Gastrocnemius medialis (tissue), 4 donors: ENCODE data around the gene KDM8. TPM values are rescaled to one million over a fixed set of nuclear protein-coding genes. Genes with fewer than 3 reads are reported as not detected.

Source experiments
- ATAC-seq, 2 donors: fragments of 150-250 bp; one replicate each; pipeline ENCODE4 v1.9.1; 2016
- DNase-seq, 2 donors: peaks; one replicate each; pipeline ENCODE4 v3.0.0-alpha.2; 2019
- H3K27ac ChIP-seq, 4 donors: fragments of 200-600 bp; sonication (generic); 1 replicate in 1 of 4; 2 replicates in 3 of 4; pipeline ENCODE4 v1.5.1; 2016 to 2018; ENCODE audit warnings: mild to moderate bottlenecking in 2 of 4, moderate library complexity in 1 of 4
- H3K27me3 ChIP-seq, 3 donors: fragments of 200-600 bp; sonication (generic) in 2 of 3; 1 replicate in 1 of 3; 2 replicates in 2 of 3; pipeline versions ENCODE4 v1.5.1 to v1.6.0; 2016 to 2019; ENCODE audit warnings: mild to moderate bottlenecking in 1 of 3, moderate library complexity in 1 of 3
- H3K36me3 ChIP-seq, 2 donors: fragments of 200-600 bp; sonication (generic) in 1 of 2; one replicate each; pipeline ENCODE4 v1.5.1; 2017 to 2018
- H3K4me1 ChIP-seq, 2 donors: fragments of 200-600 bp; sonication (generic) in 1 of 2; one replicate each; pipeline ENCODE4 v1.5.1; 2016 to 2017; ENCODE audit warnings: mild to moderate bottlenecking in 2 of 2
- H3K4me3 ChIP-seq, 4 donors: fragments of 200-600 bp; sonication (generic) in 3 of 4; 1 replicate in 1 of 4; 2 replicates in 3 of 4; pipeline ENCODE4 v1.5.1; 2016 to 2019; ENCODE audit warnings: mild to moderate bottlenecking in 2 of 4
- H3K9me3 ChIP-seq, 3 donors: fragments of 200-600 bp; sonication (generic) in 2 of 3; 1 replicate in 1 of 3; 2 replicates in 2 of 3; pipeline ENCODE4 v1.5.1; 2016 to 2019
- CTCF ChIP-seq, 5 experiments: fragments of 450-650 bp in 3 of 5; fragments of 200-600 bp in 2 of 5; sonication (generic) in 2 of 5; IDR thresholded peaks in 4 of 5; conservative IDR thresholded peaks in 1 of 5; 1 replicate in 4 of 5; 2 replicates in 1 of 5; pipeline ENCODE4 v1.5.1; 2016 to 2019; ENCODE audit warnings: antibody characterized with exemption in 5 of 5, mild to moderate bottlenecking in 3 of 5, moderate library complexity in 3 of 5
- POLR2A ChIP-seq, 2 donors: fragments of 450-650 bp; IDR thresholded peaks; one replicate each; pipeline ENCODE4 v1.6.1; 2017; ENCODE audit warnings: antibody characterized with exemption in 2 of 2, mild to moderate bottlenecking in 2 of 2, moderate library complexity in 2 of 2
- in situ Hi-C, 4 donors: fragments of 200-750 bp; cut with MboI; loops; one replicate each; pipeline versions ENCODE4 v1.15.0 to v1.8.0; 2017; ENCODE audit warnings: low sequenced_read_pairs in 4 of 4
- intact Hi-C: fragments of 100-400 bp; cut with DNase I; formaldehyde crosslinking; loops from one replicate; pipeline ENCODE4 v1.15.1; 2023; ENCODE audit warnings: low total_unique reads
- total RNA-seq, 4 donors: library from RNA; depleted of rRNA; stranded (reverse); fragments of >200 nt; gene quantifications; one replicate each; pipeline versions ENCODE4 v1.1.0 to v1.2.3, GENCODE V29; 2016

Gene KDM8
- total RNA-seq, 4 donors from 2014 or later: 3.2 to 6.3 (median 5.1) TPM

- Histone ChIP-seq H3K4me3 (no peak overlapping the region), H3K36me3 (peaks cover 0 to 9% of the 10 kb centered on the region in 2 donors), H3K27me3 (no peaks in the 10 kb centered on the region), H3K4me1 (peaks cover 5 to 16% of the 10 kb centered on the region in 2 donors), H3K9me3 (no peaks in the 10 kb centered on the region), H3K27ac (peak overlapping the region; percentile 52 to 64 (median 61))
- in situ Hi-C loops (loop anchor here in 1 of 4 donors (25.0 kb wide), 1 partner anchor 127 kb away; no protein-coding TSS in a partner anchor), intact Hi-C loops (loop anchor here (1.0 to 5.0 kb wide), 2 partner anchors 82 to 133 kb away; no protein-coding TSS in a partner anchor)
- TF ChIP-seq CTCF (IDR thresholded peaks at IDR 0.05 in 4 of 5, conservative IDR thresholded peaks at IDR 0.05 in 1 of 5) (peak; percentile 37 to 77 (median 58)), POLR2A (IDR thresholded peaks at IDR 0.05) (peak in 1 of 2 donors; percentile 21)
- ATAC-seq (peak; percentile 72 to 81), DNase-seq (peak; percentile 73 to 75)
Observed at GRCh38 chr16:27235055-27235937, 32.0 kb downstream of the KDM8 start.

- ATAC-seq: no peak
- no peak for DNase-seq
- TF ChIP-seq POLR2A (IDR thresholded peaks at IDR 0.05): no peak
- no peak overlapping the region for H3K4me3 ChIP-seq
- peaks cover 5 to 16% of the 10 kb centered on the region in 2 donors for H3K4me1 ChIP-seq
- in situ Hi-C loops (loop anchor here in 1 of 4 donors (25.0 kb wide), 1 partner anchor 126 kb away; no protein-coding TSS in a partner anchor), intact Hi-C loops (loop anchor here (1.0 to 5.0 kb wide), 2 partner anchors 81 to 132 kb away; no protein-coding TSS in a partner anchor)
- H3K27me3 ChIP-seq: no peaks in the 10 kb centered on the region
- peak overlapping the region; percentile 52 to 64 (median 61) for H3K27ac ChIP-seq
- H3K9me3 ChIP-seq: no peaks in the 10 kb centered on the region
- H3K36me3 ChIP-seq: peaks cover 0 to 9% of the 10 kb centered on the region in 2 donors
Observed at GRCh38 chr16:27235938-27236245, 32.6 kb downstream of the KDM8 start.

GRCh38 chr16:27236635-27237218 is 33.4 kb downstream of the KDM8 start:
- peaks cover 0 to 9% of the 10 kb centered on the region in 2 donors for H3K36me3 ChIP-seq
- ATAC-seq: no peak
- in situ Hi-C loops (loop anchor here in 1 of 4 donors (25.0 kb wide), 1 partner anchor 126 kb away; no protein-coding TSS in a partner anchor), intact Hi-C loops (loop anchor here (5.0 kb wide), 1 partner anchor 81 kb away; no protein-coding TSS in a partner anchor)
- H3K9me3 ChIP-seq: no peaks in the 10 kb centered on the region
- DNase-seq: no peak
- peaks cover 5 to 16% of the 10 kb centered on the region in 2 donors for H3K4me1 ChIP-seq
- no peaks in the 10 kb centered on the region for H3K27me3 ChIP-seq
- H3K4me3 ChIP-seq: no peak overlapping the region
- TF ChIP-seq POLR2A (IDR thresholded peaks at IDR 0.05) (no peak), CTCF (IDR thresholded peaks at IDR 0.05 in 4 of 5, conservative IDR thresholded peaks at IDR 0.05 in 1 of 5) (no peak)
- peak overlapping the region; percentile 18 to 68 (median 48) for H3K27ac ChIP-seq

GRCh38 chr16:27237219-27238015 is 34.1 kb downstream of the KDM8 start:
- Histone ChIP-seq H3K36me3 (peaks cover 0 to 4% of the 10 kb centered on the region in 2 donors), H3K27me3 (no peaks in the 10 kb centered on the region), H3K4me3 (no peak overlapping the region), H3K9me3 (no peaks in the 10 kb centered on the region), H3K4me1 (peaks cover 5 to 22% of the 10 kb centered on the region in 2 donors), H3K27ac (peak overlapping the region; percentile 18 to 68 (median 48))
- intact Hi-C loops: loop anchor here (5.0 kb wide), 1 partner anchor 80 kb away; no protein-coding TSS in a partner anchor
- TF ChIP-seq CTCF (IDR thresholded peaks at IDR 0.05 in 4 of 5, conservative IDR thresholded peaks at IDR 0.05 in 1 of 5) (no peak), POLR2A (IDR thresholded peaks at IDR 0.05) (peak in 1 of 2 donors; percentile 8)
- no peak for ATAC-seq
- in situ Hi-C loops: loop anchor here in 1 of 4 donors (25.0 kb wide), 1 partner anchor 125 kb away; no protein-coding TSS in a partner anchor
- DNase-seq: no peak
